GM19238 (cell line): ENCODE results near the gene CELA3B.
"Not testable (repeated sequence)": the region's sequence is repeated elsewhere in the genome, so short reads cannot be mapped to it uniquely, and the experiment has no call there.

ENCODE experiments used
- DNase-seq: peaks from one replicate; pipeline ENCODE4 v3.0.0; 2011; ENCODE audit warnings: low spot score; ENCODE audit not compliant: insufficient read length

Gene CELA3B

DNA sequence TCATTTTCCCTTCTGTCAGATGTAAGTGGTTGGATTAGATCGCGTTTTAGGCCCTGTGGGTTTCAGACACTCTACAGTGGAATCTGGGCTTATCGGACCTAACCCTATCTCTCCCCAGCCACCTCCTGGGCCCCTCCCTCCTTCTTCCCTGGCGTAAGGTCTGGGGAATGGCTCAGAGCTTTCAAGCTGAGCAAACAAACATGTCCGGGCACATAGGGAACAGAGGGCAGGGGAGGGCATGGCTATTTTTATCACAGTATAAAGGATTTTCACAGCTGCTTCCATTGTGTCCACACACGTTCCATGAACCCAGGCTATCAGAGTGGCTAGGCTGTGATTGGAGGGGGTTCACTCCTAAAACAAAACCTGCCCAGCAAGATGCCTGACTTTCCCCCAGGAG, 2.1 kb upstream of the CELA3B start:
- DNase-seq: not testable (repeated sequence)

DNA sequence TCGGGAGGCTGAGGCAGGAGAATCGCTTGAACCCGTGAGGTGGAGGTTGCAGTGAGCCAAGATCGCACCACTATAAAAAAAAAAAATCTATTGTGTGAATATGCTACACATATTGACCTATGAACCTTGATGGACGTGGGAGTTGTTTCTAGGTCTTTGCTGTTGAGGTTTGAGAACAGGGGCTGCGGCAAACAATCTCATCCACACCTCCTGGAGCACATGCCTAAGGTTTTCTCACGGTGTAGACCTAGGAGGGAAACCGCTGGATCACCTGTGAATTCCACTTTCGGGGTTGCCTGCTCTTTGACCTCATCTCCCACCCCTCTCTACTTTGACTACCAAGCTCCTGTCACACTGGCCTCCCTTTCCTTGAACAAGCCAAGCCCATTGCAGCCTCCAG, 1.5 kb upstream of the CELA3B start:
- DNase-seq: not testable (repeated sequence)

DNA sequence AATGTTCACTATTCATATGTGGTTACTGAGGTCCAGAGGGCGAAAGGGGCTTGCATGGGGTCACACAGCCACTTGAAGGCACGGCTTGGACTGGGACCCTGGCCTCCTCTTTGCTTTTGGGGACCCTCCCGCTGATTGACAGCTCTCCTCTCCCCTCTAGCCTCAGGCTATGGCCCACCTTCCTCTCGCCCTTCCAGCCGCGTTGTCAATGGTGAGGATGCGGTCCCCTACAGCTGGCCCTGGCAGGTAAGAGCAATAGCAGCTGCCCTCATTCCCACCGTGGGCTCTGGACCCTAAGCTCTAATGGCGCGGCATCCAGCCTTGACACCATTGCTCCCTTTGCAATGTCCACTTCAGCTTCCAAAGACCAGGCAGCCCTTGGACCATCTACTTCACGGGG, 1.4 kb downstream of the CELA3B start:
- not testable (repeated sequence) for DNase-seq

DNA sequence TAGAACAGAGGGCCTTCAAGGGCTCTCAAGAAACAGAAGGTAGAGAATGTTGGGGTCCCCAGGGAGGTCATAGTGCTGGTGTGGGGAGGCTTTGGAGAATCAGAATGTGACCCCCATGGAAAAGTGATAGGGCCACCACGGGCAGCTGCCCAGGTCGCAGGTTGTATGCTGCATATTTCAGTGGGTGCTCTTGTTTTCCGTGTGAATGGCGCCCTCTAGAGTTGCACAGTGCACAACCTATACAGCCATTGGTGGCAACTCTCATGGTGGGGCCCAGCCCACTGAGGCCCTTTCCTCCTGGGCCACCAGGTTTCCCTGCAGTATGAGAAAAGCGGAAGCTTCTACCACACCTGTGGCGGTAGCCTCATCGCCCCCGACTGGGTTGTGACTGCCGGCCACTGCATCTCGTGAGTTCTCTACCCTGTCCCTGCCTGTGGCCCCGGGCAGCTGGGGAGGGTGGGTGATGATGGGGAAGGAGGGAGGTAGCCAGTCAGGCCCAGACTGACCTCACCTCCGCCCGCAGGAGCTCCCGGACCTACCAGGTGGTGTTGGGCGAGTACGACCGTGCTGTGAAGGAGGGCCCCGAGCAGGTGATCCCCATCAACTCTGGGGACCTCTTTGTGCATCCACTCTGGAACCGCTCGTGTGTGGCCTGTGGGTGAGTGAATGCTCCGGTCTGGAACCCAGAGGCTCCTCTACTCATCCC, 3.8 kb downstream of the CELA3B start:
- not testable (repeated sequence) for DNase-seq

DNA sequence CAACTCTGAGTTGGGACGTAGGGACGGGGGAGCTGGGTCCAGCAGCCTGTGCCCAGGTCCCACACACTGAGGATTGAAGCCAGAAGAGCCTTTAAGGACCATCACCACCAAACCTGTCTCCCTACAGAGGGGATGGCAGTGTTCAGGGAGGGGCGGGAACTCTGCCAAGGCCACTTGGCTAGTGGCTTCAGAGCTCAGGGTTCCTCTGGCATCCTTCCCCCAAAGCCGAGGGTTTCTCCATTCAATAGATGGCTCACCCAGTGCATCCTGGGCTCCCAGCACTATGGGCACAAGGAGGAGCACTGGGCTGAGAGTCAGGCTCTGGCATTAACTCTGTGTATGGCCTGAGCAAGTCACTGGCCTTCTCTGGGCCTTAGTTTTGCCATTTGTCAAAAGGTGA, 4.4 kb downstream of the CELA3B start:
- not testable (repeated sequence) for DNase-seq

DNA sequence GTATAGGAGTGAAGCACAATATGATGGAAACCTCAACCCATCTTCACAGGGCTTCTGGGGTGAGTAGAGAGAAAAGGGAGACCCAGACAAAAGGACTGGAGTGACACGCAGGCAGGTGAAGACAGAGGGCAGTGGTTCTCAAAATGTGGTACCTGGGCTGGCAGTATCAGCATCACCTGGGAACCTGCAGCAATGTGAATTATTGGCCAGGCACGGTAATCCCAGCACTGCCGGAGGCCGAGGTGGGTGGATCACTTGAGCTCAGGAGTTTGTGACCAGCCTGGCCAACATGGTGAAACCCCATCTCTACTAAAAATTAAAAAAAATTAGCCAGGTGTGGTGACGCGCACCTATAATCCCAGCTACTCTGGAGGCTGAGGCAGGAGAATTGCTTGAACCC, 5.3 kb downstream of the CELA3B start:
- DNase-seq: not testable (repeated sequence)

DNA sequence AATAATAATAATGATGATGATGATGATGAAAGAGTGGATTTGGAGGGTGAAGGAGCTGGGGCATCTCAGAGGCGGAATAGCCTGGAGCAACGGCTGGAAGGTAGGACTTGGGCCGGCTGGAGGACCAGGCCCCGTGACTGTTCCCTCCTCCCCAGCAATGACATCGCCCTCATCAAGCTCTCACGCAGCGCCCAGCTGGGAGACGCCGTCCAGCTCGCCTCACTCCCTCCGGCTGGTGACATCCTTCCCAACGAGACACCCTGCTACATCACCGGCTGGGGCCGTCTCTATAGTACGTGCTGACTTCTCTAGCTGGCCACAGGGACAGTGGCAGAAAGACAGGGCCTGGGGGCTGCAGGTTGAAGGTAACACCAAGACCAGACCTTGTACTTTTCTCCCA, 6.7 kb downstream of the CELA3B start:
- not testable (repeated sequence) for DNase-seq

DNA sequence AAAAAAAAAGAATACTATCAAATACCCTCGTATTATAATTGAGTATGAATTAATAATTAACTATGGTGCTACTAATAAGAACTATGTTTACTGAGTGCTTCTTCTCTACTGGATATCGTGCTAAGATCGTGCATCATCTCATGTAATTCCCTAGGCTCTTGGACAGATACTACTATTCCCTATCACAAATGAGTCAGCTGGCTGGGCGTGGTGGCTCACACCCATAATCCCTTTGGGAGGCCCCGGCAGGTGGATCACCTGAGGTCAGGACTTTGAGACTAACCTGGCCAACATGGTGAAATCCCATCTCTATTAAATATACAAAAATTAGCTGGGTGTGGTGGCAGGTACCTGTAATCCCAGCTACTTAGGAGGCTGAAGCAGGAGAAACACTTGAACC, 9.1 kb downstream of the CELA3B start:
- DNase-seq: not testable (repeated sequence)

DNA sequence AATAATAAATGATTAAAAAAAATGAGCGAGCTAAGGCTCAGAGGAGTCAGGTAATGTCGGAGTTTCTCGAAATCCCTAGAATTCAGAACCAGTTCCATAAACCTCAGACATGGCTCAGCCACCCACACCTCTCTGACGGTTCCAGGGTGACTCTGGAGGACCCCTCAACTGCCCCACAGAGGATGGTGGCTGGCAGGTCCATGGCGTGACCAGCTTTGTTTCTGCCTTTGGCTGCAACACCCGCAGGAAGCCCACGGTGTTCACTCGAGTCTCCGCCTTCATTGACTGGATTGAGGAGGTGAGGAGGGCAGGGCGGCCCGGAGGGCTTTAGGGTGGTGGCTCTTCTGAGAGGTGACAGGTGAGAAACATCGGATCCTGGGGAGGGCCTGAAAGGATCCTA, 9.6 kb downstream of the CELA3B start:
- DNase-seq: not testable (repeated sequence)

DNA sequence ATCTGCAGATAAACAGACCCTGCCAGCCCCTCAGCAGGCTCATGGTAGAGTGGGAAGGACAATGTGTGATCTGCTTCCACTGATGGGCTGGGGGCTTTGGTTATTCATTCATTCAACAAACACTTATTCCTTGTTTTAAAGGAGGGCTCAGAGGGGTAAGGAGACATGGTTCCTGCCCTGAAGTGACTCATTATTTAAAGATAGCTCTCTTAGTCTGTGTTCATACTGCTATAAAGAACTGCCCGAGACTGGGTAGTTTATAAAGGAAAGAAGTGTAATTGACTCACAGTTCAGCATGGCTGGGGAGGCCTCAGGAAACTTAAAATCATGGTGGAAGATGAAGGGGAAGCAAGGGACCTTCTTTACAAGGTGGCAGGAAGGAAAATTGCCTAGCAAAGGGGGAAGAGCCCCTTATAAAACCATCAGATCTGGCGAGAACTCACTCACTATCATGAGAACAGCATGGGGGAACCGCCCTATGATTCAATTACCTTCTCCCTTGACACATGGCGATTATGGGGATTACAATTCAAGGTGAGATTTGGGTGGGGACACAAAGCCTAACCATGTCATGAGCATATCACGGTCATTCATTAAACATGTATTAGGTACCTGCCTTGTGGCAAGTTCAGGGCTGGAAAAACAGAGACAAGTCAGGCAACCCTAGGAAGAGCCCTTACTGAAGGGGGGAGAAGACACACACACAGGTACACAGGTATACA, 13.0 kb downstream of the CELA3B start:
- DNase-seq: not testable (repeated sequence)

DNA sequence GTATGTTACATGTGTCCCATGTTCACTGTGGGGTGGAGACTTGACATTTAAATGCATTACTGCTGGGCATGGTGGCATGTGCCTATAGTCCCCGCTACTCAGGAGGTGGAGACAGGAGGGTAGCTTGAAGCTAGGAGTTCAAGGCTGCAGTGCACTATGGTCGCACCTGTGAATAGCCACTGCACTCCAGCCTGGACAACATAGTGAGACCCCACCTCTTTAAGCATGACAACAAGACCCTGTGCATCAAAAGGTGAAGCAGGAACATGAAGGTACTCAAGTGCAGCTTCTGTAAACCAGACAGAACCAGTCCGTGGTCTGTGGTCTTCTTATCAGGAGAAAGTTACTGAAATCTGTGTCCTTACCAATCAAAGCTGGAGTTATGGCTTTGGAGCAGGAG, 15.4 kb downstream of the CELA3B start:
- DNase-seq: not testable (repeated sequence)

DNA sequence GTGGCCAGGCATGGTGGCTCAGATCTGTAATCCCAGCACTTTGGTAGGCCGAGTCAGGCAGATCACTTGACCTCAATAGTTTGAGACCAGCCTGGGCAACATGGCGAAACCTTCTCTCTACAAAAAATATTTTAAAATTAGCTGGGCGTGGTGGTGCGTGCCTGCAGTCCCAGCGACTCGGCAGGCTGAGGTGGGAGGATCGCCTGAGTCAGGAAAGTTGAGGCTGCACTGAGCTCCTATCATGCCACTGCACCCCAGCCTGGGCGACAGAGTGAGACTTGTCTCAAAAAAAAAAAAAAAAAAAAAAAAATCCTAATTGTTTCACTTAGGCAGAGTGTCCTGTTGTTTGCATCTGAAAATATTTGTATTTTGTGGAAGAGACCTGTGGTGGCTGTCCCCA, 17.9 kb downstream of the CELA3B start:
- not testable (repeated sequence) for DNase-seq

DNA sequence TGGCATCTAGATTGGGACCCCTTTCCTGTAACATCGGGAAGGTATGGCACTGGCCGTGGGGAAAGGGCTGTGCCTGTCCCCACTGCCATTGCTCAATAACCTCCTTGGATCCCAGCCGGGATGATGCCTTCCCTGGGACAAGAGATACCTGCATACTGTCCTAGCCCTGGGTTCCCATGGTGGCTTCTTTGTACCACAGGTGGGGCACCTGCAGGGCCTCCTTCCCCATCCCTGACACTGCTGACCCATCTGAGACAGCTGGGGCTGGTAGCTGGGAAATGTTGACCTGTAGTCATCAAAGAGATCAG, 19.8 kb downstream of the CELA3B start:
- not testable (repeated sequence) for DNase-seq

DNA sequence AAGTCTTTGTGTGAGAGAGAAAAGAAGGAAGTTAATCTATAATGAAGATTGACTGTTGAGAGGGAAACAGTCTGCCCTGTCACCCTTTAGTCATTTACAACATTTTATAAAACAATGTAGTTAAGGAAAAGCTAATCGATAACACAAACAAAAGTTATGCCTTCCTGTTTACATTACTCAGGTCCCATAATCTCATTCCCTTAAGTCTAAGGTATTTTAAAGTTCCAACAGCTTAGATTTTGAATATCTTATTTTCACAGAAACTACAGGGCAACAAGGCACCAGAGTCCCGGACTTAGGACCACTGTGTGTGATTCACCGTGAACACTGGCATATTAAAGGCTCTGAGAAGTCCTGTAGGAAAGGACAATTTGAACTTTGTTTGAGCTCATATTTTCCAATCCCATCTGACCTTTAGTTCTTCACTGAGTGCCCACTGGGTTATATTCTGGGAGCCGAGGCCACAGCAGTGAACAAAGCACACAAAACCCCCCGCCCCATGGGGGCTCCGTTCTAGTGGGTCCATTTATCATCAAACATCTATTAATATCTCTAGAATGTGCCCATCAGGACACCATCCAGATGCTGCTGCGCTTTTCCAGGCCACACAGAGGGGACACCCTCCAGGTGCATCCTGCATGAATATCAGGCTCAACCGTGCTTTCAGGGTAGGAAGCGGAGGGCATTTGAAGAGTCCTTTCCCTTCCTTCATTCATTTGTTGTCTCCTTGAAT, 21.2 kb downstream of the CELA3B start:
- DNase-seq: not testable (repeated sequence)

DNA sequence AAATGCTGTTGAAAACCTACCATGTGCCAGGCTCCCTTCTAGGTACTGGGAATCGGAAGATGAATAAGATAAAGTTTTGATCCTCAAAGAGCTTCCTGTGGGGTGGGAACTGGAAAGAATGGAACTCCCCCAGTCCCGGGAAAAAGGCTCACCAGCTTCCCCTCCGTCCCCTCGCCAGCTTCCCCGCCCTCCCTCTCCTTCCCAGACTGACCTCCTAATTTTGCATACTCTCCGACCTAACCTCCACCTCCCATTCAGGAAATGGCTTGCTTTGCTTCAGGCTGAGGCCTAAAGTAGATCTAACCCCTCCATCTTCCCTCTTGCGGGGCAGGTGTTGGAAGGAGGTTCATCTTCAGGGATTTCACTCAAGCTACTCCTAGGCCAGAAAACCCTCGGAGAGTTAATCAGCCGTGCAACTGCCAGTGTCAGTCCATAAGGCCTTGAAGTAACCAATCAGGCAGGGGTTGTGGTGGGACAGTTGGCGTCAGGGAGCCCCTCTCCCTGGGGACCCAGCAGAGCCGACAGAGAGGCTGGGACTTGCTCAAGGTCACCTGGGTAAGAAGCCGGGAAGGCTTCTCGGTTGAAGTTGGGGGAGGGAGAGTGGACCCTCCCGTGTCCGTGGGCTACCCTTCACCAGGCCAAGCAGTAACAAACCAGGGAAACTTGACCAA, 21.9 kb downstream of the CELA3B start:
- DNase-seq: not testable (repeated sequence)

DNA sequence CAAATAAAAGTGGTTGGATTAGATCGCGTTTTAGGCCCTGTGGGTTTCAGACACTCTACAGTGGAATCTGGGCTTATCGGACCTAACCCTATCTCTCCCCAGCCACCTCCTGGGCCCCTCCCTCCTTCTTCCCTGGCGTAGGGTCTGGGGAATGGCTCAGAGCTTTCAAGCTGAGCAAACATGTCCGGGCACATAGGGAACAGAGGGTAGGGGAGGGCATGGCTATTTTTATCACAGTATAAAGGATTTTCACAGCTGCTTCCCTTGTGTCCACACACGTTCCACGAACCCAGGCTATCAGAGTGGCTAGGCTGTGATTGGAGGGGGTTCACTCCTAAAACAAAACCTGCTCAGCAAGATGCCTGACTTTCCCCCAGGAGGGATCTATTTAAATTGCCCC, 22.8 kb downstream of the CELA3B start:
- not testable (repeated sequence) for DNase-seq

DNA sequence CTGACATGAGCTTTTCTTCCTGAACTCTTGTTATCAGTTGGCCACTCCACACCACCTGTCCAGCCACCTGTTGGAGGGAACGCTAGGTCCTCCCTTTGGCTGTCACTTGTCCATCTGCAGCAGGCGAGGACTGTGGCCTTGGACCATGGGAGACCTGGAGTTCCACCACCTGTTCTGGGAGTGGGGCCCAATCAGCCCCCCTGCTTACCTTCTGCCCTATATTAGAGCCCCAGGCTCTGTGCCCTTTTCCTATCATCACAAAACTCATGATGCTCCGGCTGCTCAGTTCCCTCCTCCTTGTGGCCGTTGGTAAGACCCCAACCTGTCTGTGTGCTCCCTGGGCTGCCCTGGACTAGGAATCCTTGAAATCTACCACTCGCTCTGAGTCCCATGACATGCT, 24.6 kb downstream of the CELA3B start, which contains the start of gene CELA3A:
TSS of gene CELA3A (plus strand) at position 249 of the 400 bp plus-strand sequence. CDS start at position 267, 18 bp downstream.
- no peak for DNase-seq

DNA sequence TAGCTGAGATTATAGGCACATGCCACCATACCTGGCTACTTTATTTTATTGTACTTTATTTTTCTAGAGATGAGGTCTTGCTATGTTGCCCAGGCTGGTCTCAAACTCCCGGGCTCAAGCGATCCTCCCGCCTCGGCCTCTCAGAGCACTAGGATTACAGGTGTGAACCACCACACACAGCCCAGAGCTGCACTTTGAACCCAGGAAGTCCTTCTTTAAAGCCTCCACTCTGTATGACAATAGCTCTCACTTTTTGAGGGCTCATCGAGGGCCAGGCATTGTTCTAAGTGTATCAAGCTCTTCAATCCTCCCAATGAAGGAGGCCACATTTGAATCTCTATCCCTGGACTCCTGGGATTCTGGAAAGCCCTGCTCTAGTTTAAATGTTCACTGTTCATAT, 25.6 kb downstream of the CELA3B start:
- DNase-seq: not testable (repeated sequence)

DNA sequence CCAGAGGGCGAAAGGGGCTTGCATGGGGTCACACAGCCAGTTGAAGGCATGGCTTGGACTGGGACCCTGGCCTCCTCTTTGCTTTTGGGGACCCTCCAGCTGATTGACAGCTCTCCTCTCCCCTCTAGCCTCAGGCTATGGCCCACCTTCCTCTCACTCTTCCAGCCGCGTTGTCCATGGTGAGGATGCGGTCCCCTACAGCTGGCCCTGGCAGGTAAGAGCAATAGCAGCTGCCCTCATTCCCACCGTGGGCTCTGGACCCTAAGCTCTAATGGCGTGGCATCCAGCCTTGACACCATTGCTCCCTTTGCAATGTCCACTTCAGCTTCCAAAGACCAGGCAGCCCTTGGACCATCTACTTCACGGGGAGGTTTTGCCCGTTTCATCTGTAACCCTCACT, 26.1 kb downstream of the CELA3B start:
- DNase-seq: not testable (repeated sequence)

DNA sequence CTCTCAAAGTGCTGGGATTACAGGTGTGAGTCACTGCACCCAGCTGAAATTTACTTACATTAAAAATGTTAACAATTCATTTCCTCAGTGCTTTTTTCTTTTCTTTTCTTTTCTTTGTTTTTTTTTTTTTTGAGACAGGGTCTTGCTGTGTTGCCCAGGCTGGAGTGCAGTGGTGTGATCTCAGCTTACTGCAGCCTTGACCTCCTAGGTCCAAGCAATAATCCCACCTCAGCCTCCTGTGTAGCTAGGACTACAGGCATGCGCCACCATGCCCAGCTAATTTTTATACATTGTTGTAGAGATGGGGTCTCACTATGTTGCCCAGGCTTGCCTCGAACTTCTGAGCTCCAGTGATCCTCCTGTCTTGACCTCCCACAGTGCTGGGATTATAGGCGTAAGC, 27.1 kb downstream of the CELA3B start:
- DNase-seq: not testable (repeated sequence)

DNA sequence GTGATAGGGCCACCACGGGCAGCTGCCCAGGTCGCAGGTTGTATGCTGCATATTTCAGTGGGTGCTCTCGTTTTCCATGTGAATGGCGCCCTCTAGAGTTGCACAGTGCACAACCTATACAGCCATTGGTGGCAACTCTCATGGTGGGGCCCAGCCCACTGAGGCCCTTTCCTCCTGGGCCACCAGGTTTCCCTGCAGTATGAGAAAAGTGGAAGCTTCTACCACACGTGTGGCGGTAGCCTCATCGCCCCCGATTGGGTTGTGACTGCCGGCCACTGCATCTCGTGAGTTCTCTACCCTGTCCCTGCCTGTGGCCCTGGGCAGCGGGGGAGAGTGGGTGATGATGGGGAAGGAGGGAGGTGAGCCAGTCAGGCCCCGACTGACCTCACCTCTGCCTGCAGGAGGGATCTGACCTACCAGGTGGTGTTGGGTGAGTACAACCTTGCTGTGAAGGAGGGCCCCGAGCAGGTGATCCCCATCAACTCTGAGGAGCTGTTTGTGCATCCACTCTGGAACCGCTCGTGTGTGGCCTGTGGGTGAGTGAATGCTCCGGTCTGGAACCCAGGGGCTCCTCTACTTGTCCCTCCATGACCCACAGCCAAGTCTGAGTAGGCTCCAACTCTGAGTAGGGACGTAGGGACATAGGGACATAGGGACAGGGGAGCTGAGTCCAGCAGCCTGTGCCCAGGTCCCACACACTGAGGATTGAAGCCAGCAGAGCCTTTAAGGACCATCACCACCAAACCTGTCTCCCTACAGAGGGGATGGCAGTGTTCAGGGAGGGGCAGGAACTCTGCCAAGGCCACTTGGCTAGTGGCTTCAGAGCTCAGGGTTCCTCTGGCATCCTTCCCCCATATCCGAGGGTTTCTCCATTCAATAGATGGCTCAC, 28.7 kb downstream of the CELA3B start:
- not testable (repeated sequence) for DNase-seq
